Fibroblast of upper back skin (primary cell): Measurements from ENCODE around the gene FBLIM1.

ENCODE experiments used
- DNase-seq: peaks from one replicate; pipeline ENCODE4 v3.0.0-alpha.2; 2013

The FBLIM1 gene

GRCh38 chr1:15731735-15732685, 26.6 kb upstream of the FBLIM1 start:
- DNase-seq: no peak

GRCh38 chr1:15732686-15733081, 25.9 kb upstream of the FBLIM1 start:
- no peak for DNase-seq

DNA sequence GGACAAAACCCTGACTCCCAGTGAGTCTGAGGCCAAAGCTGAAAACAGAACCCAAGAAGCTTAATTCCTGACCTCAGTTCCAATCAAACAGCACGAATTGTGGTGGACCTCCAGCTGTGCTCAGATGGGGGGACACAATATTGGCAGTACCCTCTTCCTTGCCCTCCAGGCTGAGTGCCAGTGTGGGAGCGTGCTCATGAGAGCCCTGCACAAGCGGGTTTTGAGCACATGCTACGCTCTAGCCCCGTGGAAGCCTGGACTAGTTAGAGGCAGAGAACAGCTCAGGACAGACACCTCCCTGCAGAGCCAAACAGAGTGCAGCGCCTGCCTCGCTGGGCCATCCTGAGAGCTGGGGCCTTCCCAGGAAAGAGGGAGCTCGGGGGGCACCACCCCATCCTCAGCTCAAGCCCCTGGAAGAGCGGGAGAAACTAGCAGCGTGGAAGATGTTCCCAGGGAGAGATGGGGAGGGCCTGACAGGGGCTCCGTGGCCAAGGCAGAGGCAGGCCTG, 25.3 kb upstream of the FBLIM1 start:
- DNase-seq: no peak

- DNase-seq: no peak
Observed at GRCh38 chr1:15733726-15734226, 24.8 kb upstream of the FBLIM1 start.

DNA sequence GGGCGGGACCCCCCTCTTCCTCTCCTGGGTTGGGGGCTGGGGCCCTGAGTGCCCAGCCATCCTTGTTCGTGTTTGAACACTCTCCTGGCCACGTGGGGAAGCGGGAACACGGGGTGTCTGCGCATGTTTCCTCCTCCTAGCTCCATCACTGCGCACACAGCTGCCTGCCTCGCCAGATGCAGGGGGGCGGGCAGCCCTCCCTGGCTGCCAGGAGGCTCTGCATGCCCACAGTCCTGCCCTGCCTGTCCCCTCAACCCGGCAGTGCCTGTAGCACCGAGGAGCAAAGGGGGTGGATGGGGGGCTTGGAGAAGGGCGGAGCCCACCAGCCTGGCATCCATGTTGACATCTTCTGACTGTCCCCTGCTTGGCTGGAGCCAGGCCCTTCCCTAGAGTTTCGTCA, 24.3 kb upstream of the FBLIM1 start:
- no peak for DNase-seq

GRCh38 chr1:15734901-15735300, 23.7 kb upstream of the FBLIM1 start:
- no peak for DNase-seq

DNA sequence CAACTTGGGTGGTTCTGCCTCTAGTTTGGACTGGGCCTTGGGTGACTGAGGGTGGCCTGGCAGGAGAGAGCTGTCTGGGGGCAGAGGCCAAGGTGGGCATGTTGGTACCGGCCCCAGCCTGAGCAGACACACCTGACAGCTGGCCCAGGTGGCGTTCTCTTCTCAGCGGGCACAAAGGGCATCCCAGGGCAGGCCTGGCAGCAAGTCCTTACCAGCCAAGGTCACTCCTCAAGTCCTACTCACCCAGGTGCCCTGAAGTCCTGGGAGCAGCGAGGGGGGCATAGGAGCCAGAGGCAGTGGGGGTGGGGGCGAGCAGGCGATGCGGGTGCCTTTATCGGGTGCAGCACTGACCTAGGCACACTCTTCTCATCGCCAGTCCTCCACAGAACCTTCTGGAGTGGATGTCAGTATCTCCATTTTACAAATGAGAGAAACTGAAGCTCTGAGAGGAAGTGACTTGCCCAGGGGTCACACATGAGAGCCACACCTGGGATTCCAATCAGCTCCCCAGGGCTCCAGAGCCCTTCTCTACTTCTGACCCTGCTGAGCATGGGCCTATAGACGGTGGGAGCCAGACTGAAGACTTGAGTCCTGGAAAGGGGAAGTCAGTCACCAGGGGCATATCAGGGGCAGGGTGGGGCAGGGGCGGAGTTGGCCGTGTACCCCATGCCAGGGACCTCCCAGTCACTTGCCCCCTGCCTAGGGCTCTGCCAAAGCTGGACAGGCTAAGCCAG, 23.1 kb upstream of the FBLIM1 start:
- DNase-seq: no peak

GRCh38 chr1:15736038-15736891, 22.3 kb upstream of the FBLIM1 start, which contains the start of gene SLC25A34:
Gene SLC25A34, plus strand, starts transcription at chr1:15736258. Its CDS starts 228 bp downstream, at chr1:15736486.
- no peak for DNase-seq

DNA sequence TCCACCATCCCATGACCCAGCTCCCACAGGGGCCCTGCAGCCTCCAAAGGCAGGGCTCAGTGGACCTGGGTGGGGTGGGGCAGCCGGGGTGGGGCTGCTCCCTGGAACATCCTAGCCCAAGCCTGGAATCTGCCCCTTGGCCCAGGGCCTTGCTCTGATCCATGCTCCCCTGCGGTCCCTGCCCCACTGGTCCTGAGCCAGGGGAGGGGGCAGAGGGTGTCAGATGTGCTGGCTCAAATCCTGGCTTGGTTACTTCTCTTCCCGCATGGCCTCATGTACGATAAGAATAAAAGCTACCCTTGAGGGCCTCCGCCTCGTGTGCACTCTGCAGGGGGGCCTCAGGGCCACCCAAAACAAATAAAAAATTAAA, 21.7 kb upstream of the FBLIM1 start:
- no peak for DNase-seq

- DNase-seq: no peak
Observed at GRCh38 chr1:15737324-15738319, 21.0 kb upstream of the FBLIM1 start.

GRCh38 chr1:15738416-15739113, 20.0 kb upstream of the FBLIM1 start:
- peak; percentile 31 for DNase-seq

GRCh38 chr1:15739259-15739658, 19.3 kb upstream of the FBLIM1 start:
- no peak for DNase-seq

GRCh38 chr1:15739745-15740144, 18.9 kb upstream of the FBLIM1 start:
- DNase-seq: no peak

- DNase-seq: peak; percentile 47
Observed at GRCh38 chr1:15740924-15741850, 17.4 kb upstream of the FBLIM1 start.

DNA sequence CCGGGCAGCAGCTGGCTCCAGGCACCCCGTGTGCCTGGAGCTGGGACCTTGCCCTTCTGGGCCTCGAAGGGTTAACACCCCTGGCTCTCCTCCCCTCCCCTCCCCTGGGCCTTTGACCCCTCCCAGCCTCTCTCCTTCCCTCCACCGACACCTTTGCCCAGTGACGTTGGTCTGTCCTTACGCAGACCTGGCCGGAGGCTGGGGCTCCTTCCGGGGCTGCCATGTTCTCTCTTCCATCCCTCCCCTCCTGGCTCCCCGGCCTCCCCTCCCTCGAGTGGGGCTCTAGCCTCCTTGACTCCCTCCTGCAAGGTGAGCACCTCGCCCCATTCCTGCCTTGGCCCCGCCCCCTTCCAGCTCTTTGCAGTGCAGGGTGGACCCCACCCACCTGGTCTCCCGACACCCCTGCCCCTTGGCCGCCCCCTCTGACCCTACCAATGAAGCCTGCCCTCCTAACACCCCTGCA, 16.2 kb upstream of the FBLIM1 start, which contains the start of gene TMEM82:
Gene TMEM82, plus strand, starts transcription at position 161 of the 463 bp plus-strand sequence. Its CDS starts 61 bp downstream, at position 222.
- no peak for DNase-seq

GRCh38 chr1:15744122-15744679, 14.4 kb upstream of the FBLIM1 start:
- DNase-seq: no peak

- no peak for DNase-seq
Observed at GRCh38 chr1:15747378-15747777, 11.2 kb upstream of the FBLIM1 start.

- DNase-seq: no peak
Observed at GRCh38 chr1:15748264-15748663, 10.3 kb upstream of the FBLIM1 start.
